SKM-1 treated with dmso at 0.1 percent for 144 hours (cell line): Measurements from ENCODE around the gene FKBP2.
"Not testable (repeated sequence)": the region's sequence is repeated elsewhere in the genome, so short reads cannot be mapped to it uniquely, and the experiment has no call there.

Experiments
- DNase-seq: peaks from one replicate; lab custom pipeline; 2025; ENCODE audit not compliant: unreplicated experiment; lab: John Stamatoyannopoulos, UW

Gene FKBP2

GRCh38 chr11:64232182-64232966 is 8.5 kb upstream of the FKBP2 start:
- DNase-seq, result no peak

GRCh38 chr11:64232967-64233315 is 8.0 kb upstream of the FKBP2 start:
- no peak for DNase-seq

GRCh38 chr11:64233913-64234586 is 6.8 kb upstream of the FKBP2 start, which contains the start of gene VEGFB:
Gene VEGFB, plus strand, starts transcription at chr11:64234584. Its CDS starts 250 bp downstream, at chr11:64234834.
- no peak for DNase-seq

GRCh38 chr11:64234647-64235379 is 6.1 kb upstream of the FKBP2 start:
- no peak for DNase-seq

GRCh38 chr11:64235437-64236161 is 5.3 kb upstream of the FKBP2 start:
- no peak for DNase-seq

- DNase-seq, result no peak
Measured at GRCh38 chr11:64237484-64237951, 3.4 kb upstream of the FKBP2 start.

GRCh38 chr11:64238076-64238475 is 2.8 kb upstream of the FKBP2 start:
- no peak for DNase-seq

- DNase-seq, result peak; percentile 79
Measured at GRCh38 chr11:64238999-64239398, 1.9 kb upstream of the FKBP2 start.

- peak; percentile 95 for DNase-seq
Measured at GRCh38 chr11:64239662-64240434, 1.0 kb upstream of the FKBP2 start.

- no peak for DNase-seq
Measured at GRCh38 chr11:64241241-64241490, 271 bp downstream of the FKBP2 start.

GRCh38 chr11:64241491-64242374 is 838 bp downstream of the FKBP2 start:
- DNase-seq, result peak; percentile 96

GRCh38 chr11:64243236-64243854 is 2.5 kb downstream of the FKBP2 start:
- no peak for DNase-seq

- no peak for DNase-seq
Measured at GRCh38 chr11:64244107-64244506, 3.2 kb downstream of the FKBP2 start.

GRCh38 chr11:64244966-64245365 is 4.1 kb downstream of the FKBP2 start:
- no peak for DNase-seq

- no peak for DNase-seq
Measured at GRCh38 chr11:64245401-64245796, 4.5 kb downstream of the FKBP2 start.

- DNase-seq, result no peak
Measured at GRCh38 chr11:64245797-64246620, 5.1 kb downstream of the FKBP2 start.

GRCh38 chr11:64246621-64246870 is 5.7 kb downstream of the FKBP2 start:
- not testable (repeated sequence) for DNase-seq

GRCh38 chr11:64246871-64247728 is 6.2 kb downstream of the FKBP2 start, which contains the start of gene PPP1R14B:
Gene PPP1R14B, minus strand, starts transcription at chr11:64246943. Its CDS starts 270 bp downstream, at chr11:64246673.
- peak; percentile 75 for DNase-seq
